ENCODE measurements around the gene OSTC.

OSTC gene

GRCh38 chr4:108650212-108651013, at the start of gene OSTC:
TSS of gene OSTC (plus strand) at chr4:108650599. CDS start at chr4:108650656, 57 bp downstream.
- peak; percentile 19 for TF ChIP-seq CTCF (IDR thresholded peaks at IDR 0.05; ENCODE audit: low read depth, low read length, missing control alignments)
- peak; percentile 88 for DNase-seq (ENCODE audit: extremely low read depth, low read depth)
- H3K4me3 ChIP-seq (replicated peaks; ENCODE audit: low read depth, low read length) = peak within 1 kb of the TSS; percentile 93

GRCh38 chr4:108601106-108601505, 49.3 kb upstream of the OSTC start:
- no peak overlapping the region for H3K4me3 ChIP-seq (replicated peaks; ENCODE audit: low read depth, low read length)
- no peak for TF ChIP-seq CTCF (IDR thresholded peaks at IDR 0.05; ENCODE audit: low read depth, low read length, missing control alignments)
- no peak for DNase-seq (ENCODE audit: extremely low read depth, low read depth)

- no peak for TF ChIP-seq CTCF (IDR thresholded peaks at IDR 0.05; ENCODE audit: low read depth, low read length, missing control alignments)
- no peak for DNase-seq (ENCODE audit: extremely low read depth, low read depth)
- H3K4me3 ChIP-seq (replicated peaks; ENCODE audit: low read depth, low read length) = no peak overlapping the region
These were observed 48.9 kb upstream of the OSTC start for GRCh38 chr4:108601532-108601931.

- no peak for DNase-seq (ENCODE audit: extremely low read depth, low read depth)
- TF ChIP-seq CTCF (IDR thresholded peaks at IDR 0.05; ENCODE audit: low read depth, low read length, missing control alignments) = no peak
- no peak overlapping the region for H3K4me3 ChIP-seq (replicated peaks; ENCODE audit: low read depth, low read length)
These were observed 48.2 kb upstream of the OSTC start for GRCh38 chr4:108602163-108602562.

- DNase-seq (ENCODE audit: extremely low read depth, low read depth) = no peak
- TF ChIP-seq CTCF (IDR thresholded peaks at IDR 0.05; ENCODE audit: low read depth, low read length, missing control alignments) = no peak
- H3K4me3 ChIP-seq (replicated peaks; ENCODE audit: low read depth, low read length) = no peak overlapping the region
These were observed 43.2 kb upstream of the OSTC start for GRCh38 chr4:108607079-108607815.

GRCh38 chr4:108611365-108611764, 39.0 kb upstream of the OSTC start:
- TF ChIP-seq CTCF (IDR thresholded peaks at IDR 0.05; ENCODE audit: low read depth, low read length, missing control alignments) = peak; percentile 10
- H3K4me3 ChIP-seq (replicated peaks; ENCODE audit: low read depth, low read length) = 0 out of 2 replicates have a peak overlapping the region, but pooled peaks have one; percentile 20
- DNase-seq (ENCODE audit: extremely low read depth, low read depth) = no peak
